ENCODE results near the gene APOA1.
"Not testable (repeated sequence)": the region's sequence is repeated elsewhere in the genome, so short reads cannot be mapped to it uniquely, and the experiment has no call there.

APOA1 gene

DNA sequence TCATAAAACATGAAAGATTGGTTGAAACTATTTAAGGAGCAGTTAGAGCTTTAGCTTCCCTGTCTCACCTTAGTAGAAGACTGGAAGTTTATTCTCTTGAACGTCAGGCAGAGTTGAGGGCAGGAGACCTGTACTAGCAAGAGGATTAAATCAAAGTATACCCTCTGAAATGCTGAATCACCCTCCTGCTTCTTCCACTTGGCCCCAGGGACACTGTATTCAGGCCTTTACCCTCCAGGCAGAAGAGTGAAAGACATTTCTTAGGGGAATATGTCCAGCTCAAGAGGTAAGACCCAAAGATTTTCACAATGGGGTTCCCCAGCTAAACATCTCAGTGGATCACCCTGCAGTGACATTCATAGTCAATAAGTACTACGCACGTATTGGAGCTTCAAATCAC lies 26.2 kb downstream of the APOA1 start:
- DNase-seq, result no peak

DNA sequence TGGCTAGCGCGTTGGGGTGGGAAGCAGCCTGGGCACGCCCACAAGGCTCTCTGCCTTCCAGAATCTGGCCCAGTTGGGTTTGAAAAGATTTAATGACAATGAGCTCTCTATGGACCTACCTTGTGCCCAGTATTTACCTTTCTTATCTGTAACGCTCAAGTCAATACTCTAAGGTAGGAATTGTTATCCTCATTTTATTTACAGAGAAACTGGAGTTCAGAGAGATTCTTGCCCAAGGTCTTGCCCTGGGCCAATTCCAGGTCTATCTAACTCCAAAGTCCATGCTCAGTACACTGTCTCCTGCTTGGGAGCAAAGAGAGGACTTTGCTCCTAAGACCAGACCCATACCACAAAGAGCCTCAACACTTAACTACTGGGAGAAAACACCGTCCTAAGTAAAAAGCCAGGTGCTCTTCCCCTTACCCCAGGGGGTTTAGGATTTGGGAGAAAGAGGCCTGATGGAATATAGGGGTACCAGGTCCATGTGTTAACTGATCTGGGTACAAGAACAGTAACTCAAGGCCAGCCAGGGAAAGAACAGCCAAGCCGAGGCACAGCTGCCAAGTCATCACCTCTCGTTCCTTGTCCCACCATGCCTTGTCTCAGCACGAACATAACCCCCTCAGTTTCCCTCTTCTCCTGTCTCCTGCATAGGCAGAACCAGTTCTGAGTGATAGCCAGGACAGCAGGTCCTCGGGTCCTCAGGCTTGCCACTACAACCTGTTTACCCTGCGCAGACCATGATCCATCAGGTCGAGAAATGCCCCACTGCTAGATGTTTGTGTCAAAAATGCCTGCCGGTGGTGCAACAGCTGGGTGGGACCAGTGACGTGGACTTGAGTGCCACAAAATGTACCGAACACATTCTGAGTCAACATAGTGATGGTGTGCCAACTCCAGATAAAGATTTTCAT lies 28.9 kb downstream of the APOA1 start:
- DNase-seq, result no peak

DNA sequence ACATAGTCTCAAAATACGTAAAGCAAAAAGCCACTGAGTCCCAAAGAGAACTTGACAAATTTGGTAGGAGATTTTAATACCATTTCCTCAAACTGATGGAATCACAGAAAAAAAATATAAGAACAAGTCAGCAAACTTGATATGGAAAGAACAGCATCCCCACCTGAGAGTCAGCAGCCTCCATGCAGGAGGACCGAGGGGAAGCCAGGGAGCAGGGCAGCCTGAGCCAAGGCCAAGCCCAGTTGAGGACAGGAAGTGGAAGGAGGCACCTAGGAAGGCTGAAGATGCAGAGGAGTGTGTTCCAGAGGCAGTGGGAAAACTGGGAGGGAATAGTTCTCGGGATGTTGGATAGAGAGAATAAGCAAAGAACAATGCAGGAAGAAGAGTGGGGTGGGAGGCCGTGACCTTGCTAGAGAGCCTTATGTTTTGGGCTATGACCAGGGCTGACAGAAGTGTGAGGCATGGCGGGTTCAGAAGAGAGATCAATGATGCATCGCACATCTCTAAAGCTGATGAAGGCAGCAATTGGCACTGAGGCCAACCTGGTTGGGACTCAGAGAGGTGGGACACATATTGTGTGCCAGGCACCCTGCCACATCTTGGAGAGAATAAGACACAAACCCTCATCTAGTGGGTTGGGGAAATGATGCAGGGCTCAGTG lies 29.7 kb downstream of the APOA1 start:
- no peak for DNase-seq

DNA sequence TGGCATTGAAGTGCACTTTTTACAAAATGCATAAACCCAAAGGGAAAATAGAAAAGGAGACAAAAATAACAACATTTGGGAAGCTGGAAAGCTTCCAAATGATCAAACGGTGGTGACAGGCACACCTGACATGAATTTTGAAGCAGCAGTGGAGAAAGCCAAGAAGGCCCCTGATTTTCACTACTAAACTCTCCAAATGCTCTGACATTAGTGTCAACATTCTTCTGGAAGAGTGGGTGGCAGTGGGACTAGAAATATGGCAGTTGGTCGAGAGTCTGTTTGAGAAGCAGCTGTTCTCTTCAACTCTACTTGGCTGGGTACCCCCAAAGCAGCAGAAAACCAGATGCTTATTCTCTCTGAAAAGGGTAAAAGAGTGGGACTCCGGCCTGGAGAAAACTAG lies 33.4 kb downstream of the APOA1 start:
- no peak for DNase-seq

DNA sequence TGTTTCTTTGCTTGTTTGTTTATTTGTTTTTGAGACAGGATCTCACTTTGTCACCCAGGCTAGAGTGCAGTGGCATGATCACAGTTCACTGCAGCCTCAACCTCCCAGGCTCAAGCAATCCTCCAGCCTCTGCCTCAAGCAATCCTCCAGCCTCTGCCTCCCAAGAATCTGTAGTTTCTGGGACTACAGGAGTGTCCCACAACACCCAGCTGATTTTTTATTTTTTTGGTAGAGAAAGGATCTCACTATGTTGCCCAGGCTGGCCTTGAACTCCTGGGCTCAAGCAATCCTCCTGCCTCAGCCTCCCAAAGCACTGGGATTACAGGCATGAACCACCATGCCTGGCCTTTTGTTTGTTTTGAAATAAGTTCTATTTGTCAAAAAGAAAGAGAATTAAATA lies 35.8 kb downstream of the APOA1 start:
- DNase-seq, result not testable (repeated sequence)

DNA sequence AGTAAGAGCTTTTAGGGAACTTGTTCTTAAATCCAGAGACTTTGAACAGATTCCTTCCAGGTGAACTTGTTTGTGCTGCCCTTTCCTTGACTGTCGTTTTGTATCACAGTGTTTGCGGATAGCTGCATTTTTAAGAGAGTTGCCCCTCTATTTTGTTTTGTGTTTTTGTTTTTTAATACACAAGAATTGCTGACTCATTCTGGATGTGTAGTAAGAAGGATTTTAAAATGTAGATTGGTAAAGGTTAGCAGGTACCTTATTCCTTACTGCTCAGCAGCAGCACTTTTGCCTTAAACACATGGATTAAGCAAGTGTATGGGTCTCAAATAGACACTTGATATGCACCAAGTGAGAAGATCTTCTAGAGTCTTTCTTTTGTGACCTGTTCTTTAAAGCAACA lies 36.8 kb downstream of the APOA1 start:
- DNase-seq, result no peak

DNA sequence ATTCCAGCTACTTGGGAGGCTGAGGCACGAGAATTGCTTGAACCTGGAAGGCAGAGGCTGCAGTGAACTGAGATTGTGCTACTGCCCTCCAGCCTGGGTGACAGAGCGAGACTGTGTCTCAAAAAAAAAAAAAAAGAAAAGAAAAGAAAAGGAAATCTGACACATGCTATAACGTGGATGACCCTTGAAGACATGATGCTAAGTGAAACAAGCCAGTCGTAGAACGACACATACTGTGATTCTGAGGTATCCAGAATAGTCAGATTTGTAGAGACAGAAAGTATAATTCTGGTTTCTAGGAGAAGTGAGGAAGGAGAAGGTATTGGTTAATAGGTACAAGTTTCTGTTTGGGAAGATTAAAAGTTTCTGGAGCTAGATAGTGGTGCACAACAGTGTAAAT lies 39.1 kb downstream of the APOA1 start:
- DNase-seq, result no peak

DNA sequence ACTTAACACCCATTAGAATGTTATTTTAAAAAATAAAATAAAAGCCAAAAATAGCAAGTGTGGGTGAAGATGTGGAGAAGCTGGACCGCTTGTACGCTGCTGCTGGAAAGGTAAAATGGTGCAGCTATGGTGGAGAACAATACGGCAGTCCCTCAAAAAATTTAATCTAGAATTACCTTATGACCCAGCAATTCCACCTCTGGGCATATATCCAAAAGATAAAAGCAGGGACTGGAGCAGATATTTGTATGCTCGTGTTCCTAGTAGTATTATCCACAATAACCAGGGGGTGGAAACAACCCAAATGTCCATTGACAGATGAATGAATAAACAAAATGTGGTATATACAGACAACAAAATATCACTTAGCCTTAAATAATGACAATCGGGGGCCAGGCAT lies 39.6 kb downstream of the APOA1 start:
- DNase-seq, result no peak

- no peak for DNase-seq
Observed at GRCh38 chr11:116796548-116796947, 40.9 kb downstream of the APOA1 start.

GRCh38 chr11:116794851-116795250 lies 42.6 kb downstream of the APOA1 start:
- no peak for DNase-seq

DNA sequence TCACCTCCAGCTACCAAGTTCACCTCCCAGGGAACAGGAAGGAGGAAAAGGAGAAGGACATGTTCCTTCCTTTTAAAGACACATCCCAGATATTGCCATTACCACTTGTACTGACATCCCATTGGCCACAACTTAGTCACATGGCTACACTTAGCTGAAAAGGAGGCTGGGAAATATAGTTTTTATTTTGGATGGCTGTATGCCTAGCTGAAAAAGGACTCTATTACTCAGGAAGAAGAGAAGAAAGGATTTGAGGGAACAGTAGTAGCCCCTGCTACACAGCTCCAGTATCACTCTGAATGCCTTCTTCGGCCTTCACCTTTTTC lies 43.7 kb downstream of the APOA1 start:
- DNase-seq, result no peak

- DNase-seq, result no peak
Observed at GRCh38 chr11:116792869-116793771, 44.3 kb downstream of the APOA1 start.

- DNase-seq, result no peak
Observed at GRCh38 chr11:116792144-116792868, 45.1 kb downstream of the APOA1 start.

GRCh38 chr11:116791813-116792143 lies 45.6 kb downstream of the APOA1 start, which contains the start of gene APOA5:
TSS of gene APOA5 (minus strand) at chr11:116791879. CDS start at chr11:116791860, 19 bp downstream.
- no peak for DNase-seq

- DNase-seq, result peak; percentile 22
Observed at GRCh38 chr11:116791002-116791812, 46.2 kb downstream of the APOA1 start.

- DNase-seq, result no peak
Observed at GRCh38 chr11:116790167-116791001, 47.0 kb downstream of the APOA1 start.

- DNase-seq, result no peak
Observed at GRCh38 chr11:116788975-116789374, 48.4 kb downstream of the APOA1 start.

- DNase-seq, result no peak
Observed at GRCh38 chr11:116788534-116788933, 48.9 kb downstream of the APOA1 start.

- no peak for DNase-seq
Observed at GRCh38 chr11:116787786-116788486, 49.5 kb downstream of the APOA1 start, which contains the start of gene ZPR1. TSS of gene ZPR1 (minus strand) at chr11:116788023. CDS start at chr11:116787990, 33 bp downstream.

DNA sequence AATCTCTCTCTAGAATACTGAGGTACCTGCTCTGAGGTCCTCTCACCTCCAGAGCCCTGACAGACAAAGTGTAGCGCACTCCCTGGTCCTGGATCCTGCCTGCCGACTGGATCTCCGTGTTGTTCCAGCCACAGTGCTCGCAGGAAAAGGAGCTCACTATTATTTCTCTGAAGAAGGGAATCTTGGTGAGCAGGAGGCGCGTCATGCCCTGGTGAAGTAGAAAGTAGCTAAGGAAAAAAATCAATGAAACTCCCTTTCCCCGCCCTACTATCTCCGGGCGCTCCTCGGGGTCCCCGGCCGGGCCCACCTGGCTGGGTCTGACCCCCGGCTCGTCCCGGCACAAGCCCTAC lies 50.0 kb downstream of the APOA1 start:
- DNase-seq, result no peak
